ENCODE results near the gene ASAP3.

- TF ChIP-seq CTCF (conservative IDR thresholded peaks at IDR 0.05) (no peak), ZFX (IDR thresholded peaks at IDR 0.05) (no peak)
These were observed 80.6 kb downstream of the ASAP3 start for GRCh38 chr1:23403355-23403734.
